Fibroblast of lung (primary cell): Measurements from ENCODE around the gene ARHGEF4. TPM values are rescaled to one million over a fixed set of nuclear protein-coding genes. Genes with fewer than 3 reads are reported as not detected.
A peak's percentile ranks its signal among the peaks of the same experiment; 100 is the strongest.

Experiments used
- DNase-seq, 2 donors: peaks; one replicate each; pipeline versions ENCODE4 v3.0.0 to v3.0.0-alpha.2; 2010; ENCODE audit warnings: low read depth in 2 of 2
- H2AFZ ChIP-seq: 2 replicates; pipeline ENCODE4 v1.5.1; 2012; ENCODE audit warnings: low read length, control low read depth, inconsistent platforms
- H3K27ac ChIP-seq: 2 replicates; pipeline ENCODE4 v1.5.1; 2011; ENCODE audit warnings: low read length, control low read depth; ENCODE audit not compliant: insufficient read depth
- H3K27me3 ChIP-seq: 2 replicates; pipeline ENCODE4 v1.5.1; 2011; ENCODE audit warnings: mild to moderate bottlenecking, low read length; ENCODE audit not compliant: control insufficient read depth, insufficient read depth
- H3K36me3 ChIP-seq: 2 replicates; pipeline ENCODE4 v1.5.1; 2011; ENCODE audit warnings: low read length; ENCODE audit not compliant: control insufficient read depth, insufficient read depth
- H3K4me1 ChIP-seq: 2 replicates; pipeline ENCODE4 v1.5.1; 2011; ENCODE audit warnings: low read length; ENCODE audit not compliant: control insufficient read depth, insufficient read depth; ENCODE audit errors: extremely low read depth
- H3K4me2 ChIP-seq: 2 replicates; pipeline ENCODE4 v1.5.1; 2011; ENCODE audit warnings: low read length, control low read depth; ENCODE audit not compliant: insufficient read depth; ENCODE audit errors: extremely low read depth
- H3K4me3 ChIP-seq, 4 experiments: fragments of 200-600 bp in 1 of 4; sonication (generic) in 1 of 4; replicated peaks in 1 of 4; 2 replicates each; pipeline ENCODE4 v1.5.1; 2011 to 2016; ENCODE audit warnings: low read length in 4 of 4, low read depth in 3 of 4, mild to moderate bottlenecking in 3 of 4, control low read depth in 2 of 4, inconsistent platforms in 1 of 4, mixed read lengths in 1 of 4; ENCODE audit not compliant: insufficient read depth in 1 of 4; ENCODE audit errors: control extremely low read depth in 1 of 4
- H3K79me2 ChIP-seq: 2 replicates; pipeline ENCODE4 v1.5.1; 2012; ENCODE audit warnings: mild to moderate bottlenecking, low read length, inconsistent platforms; ENCODE audit not compliant: control insufficient read depth, insufficient read depth
- H3K9ac ChIP-seq: 2 replicates; pipeline ENCODE4 v1.5.1; 2011; ENCODE audit warnings: mild to moderate bottlenecking, low read length, control low read depth; ENCODE audit not compliant: insufficient read depth
- H3K9me3 ChIP-seq: 2 replicates; pipeline ENCODE4 v1.5.1; 2012; ENCODE audit warnings: low read depth, low read length; ENCODE audit not compliant: control insufficient read depth, insufficient read depth
- H4K20me1 ChIP-seq: 2 replicates; pipeline ENCODE4 v1.5.1; 2011; ENCODE audit warnings: low read length; ENCODE audit not compliant: control insufficient read depth, insufficient read depth; ENCODE audit errors: extremely low read depth
- EZH2 ChIP-seq: IDR thresholded peaks from 2 replicates; pipeline ENCODE4 v1.5.1; 2012; ENCODE audit warnings: low read length, control low read depth, mild to moderate bottlenecking; ENCODE audit errors: missing control alignments
- polyA plus RNA-seq, 2 donors: library from polyadenylated mRNA; depleted of rRNA in 1 of 2; stranded (reverse) in 1 of 2; unstranded in 1 of 2; fragments of >200 nt; gene quantifications; 2 replicates each; pipeline ENCODE4 v1.2.1, GENCODE V29; 2011 to 2012; ENCODE audit warnings: missing spikeins in 1 of 2
- total RNA-seq: library from RNA; depleted of rRNA; stranded (reverse); fragments of >200 nt; gene quantifications from 2 replicates; pipeline ENCODE4 v1.2.1, GENCODE V29; 2014
- TF ChIP-seq, protein P1 (sequence below), 2 donors: IDR thresholded peaks in 1 of 2; conservative IDR thresholded peaks in 1 of 2; 1 replicate in 1 of 2; 2 replicates in 1 of 2; pipeline ENCODE4 v1.5.1; 2011 to 2012; ENCODE audit warnings: low read length in 2 of 2, control low read depth in 1 of 2, inconsistent platforms in 1 of 2, low read depth in 1 of 2, mild to moderate bottlenecking in 1 of 2

ARHGEF4 gene
- total and polyA plus RNA-seq, 2 donors (not counting 1 experiment from before 2014, with no cell fraction given): 0.05 to 0.83 TPM

DNA sequence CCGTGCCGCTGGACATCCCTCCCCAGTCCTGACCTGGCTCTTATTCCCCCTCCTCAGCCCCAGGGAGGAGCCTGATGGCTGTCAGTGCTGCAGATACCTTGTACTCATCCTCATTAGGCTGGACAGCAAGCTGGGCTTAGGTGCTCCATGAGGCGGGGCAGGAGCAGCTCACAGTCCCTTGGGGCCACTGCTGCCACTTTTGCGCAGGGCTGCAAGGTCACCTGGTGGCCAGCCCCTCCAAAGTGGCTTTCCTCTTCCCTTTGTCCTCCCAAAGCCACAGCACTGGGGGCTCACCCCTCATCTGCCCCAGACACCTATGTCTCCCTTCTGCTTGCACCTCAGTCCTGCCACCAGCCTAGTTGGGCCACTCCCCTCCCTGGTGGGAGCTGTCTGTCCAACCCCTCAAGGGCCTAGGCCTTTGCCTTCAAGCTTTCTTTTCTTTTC is 195.7 kb downstream of the ARHGEF4 start:
- no peaks in the 10 kb centered on the region for H3K9me3 ChIP-seq
- no peak overlapping the region for H3K9ac ChIP-seq
- H3K27me3 ChIP-seq: peaks cover 12% of the 10 kb centered on the region
- no peak overlapping the region for H3K4me2 ChIP-seq
- H2AFZ ChIP-seq: no peak overlapping the region
- no peak overlapping the region for H3K27ac ChIP-seq
- H3K4me1 ChIP-seq: no peaks in the 10 kb centered on the region
- DNase-seq: no peak
- no peaks in the 10 kb centered on the region for H3K36me3 ChIP-seq
- TF ChIP-seq, protein P1, sequence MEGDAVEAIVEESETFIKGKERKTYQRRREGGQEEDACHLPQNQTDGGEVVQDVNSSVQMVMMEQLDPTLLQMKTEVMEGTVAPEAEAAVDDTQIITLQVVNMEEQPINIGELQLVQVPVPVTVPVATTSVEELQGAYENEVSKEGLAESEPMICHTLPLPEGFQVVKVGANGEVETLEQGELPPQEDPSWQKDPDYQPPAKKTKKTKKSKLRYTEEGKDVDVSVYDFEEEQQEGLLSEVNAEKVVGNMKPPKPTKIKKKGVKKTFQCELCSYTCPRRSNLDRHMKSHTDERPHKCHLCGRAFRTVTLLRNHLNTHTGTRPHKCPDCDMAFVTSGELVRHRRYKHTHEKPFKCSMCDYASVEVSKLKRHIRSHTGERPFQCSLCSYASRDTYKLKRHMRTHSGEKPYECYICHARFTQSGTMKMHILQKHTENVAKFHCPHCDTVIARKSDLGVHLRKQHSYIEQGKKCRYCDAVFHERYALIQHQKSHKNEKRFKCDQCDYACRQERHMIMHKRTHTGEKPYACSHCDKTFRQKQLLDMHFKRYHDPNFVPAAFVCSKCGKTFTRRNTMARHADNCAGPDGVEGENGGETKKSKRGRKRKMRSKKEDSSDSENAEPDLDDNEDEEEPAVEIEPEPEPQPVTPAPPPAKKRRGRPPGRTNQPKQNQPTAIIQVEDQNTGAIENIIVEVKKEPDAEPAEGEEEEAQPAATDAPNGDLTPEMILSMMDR (conservative IDR thresholded peaks at IDR 0.05 in 1 of 2, IDR thresholded peaks at IDR 0.05 in 1 of 2; ENCODE audit: low read depth in 1 of 2, low read length in 2 of 2): no peak
- no peak for TF ChIP-seq EZH2
- H3K79me2 ChIP-seq: no peaks in the 10 kb centered on the region
- no peaks in the 10 kb centered on the region for H4K20me1 ChIP-seq
- no peak overlapping the region for H3K4me3 ChIP-seq

DNA sequence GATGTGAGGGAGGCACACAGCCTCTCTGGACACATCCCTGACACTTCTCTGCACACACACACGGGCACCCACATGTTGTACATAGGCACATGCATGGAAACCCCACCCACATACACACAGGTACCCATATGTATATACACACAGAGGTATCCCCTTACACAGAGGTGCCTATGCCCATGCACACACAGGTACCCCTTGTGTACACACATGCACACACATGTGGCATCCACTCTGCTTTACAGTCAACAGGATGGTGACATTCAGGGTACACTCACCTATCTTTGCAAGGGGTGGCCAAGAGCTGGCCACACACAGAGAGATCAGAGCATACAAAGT is 197.0 kb downstream of the ARHGEF4 start:
- Histone ChIP-seq H3K27ac (no peak overlapping the region), H3K9me3 (no peaks in the 10 kb centered on the region), H3K36me3 (no peaks in the 10 kb centered on the region), H3K79me2 (no peaks in the 10 kb centered on the region), H3K9ac (no peak overlapping the region), H3K4me2 (no peak overlapping the region), H4K20me1 (no peaks in the 10 kb centered on the region), H3K27me3 (peaks cover 12% of the 10 kb centered on the region), H3K4me1 (no peaks in the 10 kb centered on the region), H2AFZ (no peak overlapping the region), H3K4me3 (no peak overlapping the region)
- DNase-seq: no peak
- TF ChIP-seq EZH2: no peak
- TF ChIP-seq, protein P1 (conservative IDR thresholded peaks at IDR 0.05 in 1 of 2, IDR thresholded peaks at IDR 0.05 in 1 of 2; ENCODE audit: low read depth in 1 of 2, low read length in 2 of 2): no peak

DNA sequence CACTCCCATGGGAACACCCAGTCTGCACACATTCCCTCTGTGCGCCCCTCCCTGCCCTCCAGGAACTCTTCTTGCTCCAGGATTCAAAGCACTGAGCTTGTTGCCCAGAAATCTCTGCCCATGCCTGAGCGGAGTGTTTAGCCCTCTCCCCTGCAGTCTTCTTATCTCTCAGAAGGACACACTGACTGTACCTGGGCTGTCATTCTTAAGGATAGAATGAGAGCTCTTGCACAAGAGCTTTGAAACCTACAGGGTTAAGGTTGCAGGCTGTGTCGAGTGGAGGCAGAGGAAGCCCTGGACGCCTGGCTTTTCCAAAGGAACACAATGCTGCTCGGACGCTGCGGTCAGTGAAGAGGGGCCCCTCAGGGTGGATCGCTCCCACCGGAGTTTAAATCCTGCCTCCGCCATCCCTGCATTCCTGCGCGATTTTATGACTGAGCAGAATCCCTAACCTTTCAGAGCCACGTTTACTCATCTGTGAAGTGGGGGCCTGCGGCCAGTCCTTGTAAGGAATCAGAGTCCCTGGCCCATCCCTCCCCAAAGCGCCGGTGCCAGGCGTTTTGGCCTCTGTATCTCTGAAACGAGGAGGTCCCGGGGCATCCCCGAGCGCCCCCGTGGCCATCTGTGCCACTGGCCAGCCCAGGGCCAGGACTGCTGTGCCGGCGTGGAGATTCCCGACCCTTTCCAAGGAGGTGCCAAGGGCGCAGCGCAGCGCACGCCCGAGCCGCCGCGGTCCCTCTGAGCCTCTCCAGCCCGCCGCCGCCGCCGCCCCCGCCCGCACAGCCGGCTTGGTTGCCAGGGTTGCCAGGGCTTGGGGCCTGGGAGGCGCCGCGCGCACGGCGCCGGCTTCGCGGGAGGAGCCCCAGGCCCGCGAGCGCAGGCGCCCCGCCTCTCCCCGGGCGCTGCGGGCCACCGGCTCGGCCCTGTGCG is 197.7 kb downstream of the ARHGEF4 start:
- Histone ChIP-seq H3K36me3 (no peaks in the 10 kb centered on the region), H3K27me3 (peaks cover 12% of the 10 kb centered on the region), H2AFZ (no peak overlapping the region), H3K9me3 (no peaks in the 10 kb centered on the region), H3K27ac (no peak overlapping the region), H3K4me2 (no peak overlapping the region), H4K20me1 (no peaks in the 10 kb centered on the region), H3K79me2 (no peaks in the 10 kb centered on the region), H3K9ac (no peak overlapping the region), H3K4me3 (no peak overlapping the region), H3K4me1 (no peaks in the 10 kb centered on the region)
- peak in 1 of 2 donors; percentile 51 for DNase-seq
- peak; percentile 53 for TF ChIP-seq EZH2
- TF ChIP-seq, protein P1 (conservative IDR thresholded peaks at IDR 0.05 in 1 of 2, IDR thresholded peaks at IDR 0.05 in 1 of 2; ENCODE audit: low read depth in 1 of 2, low read length in 2 of 2): no peak
